Measurements from ENCODE around the gene CFAP74. TPM values are rescaled to one million over a fixed set of nuclear protein-coding genes. Genes with fewer than 3 reads are reported as not detected.

Gene CFAP74
- total and polyA plus RNA-seq, 8 donors: 0.23 to 4.7 (median 2.8) TPM

- peaks cover 6 to 13% of the 10 kb centered on the region in 2 donors for H3K4me1 ChIP-seq
- intact Hi-C loops (cut with DNase I): no loop called here
- H3K4me3 ChIP-seq: no peak overlapping the region
- no peaks in the 10 kb centered on the region for H3K9me3 ChIP-seq
- DNase-seq: no peak
- no peak for ATAC-seq
- H3K27me3 ChIP-seq: peaks cover 0 to 12% of the 10 kb centered on the region in 2 donors
- no peak for TF ChIP-seq CTCF (IDR thresholded peaks at IDR 0.05)
- no peaks in the 10 kb centered on the region for H3K36me3 ChIP-seq
- H3K27ac ChIP-seq: no peak overlapping the region
Observed at GRCh38 chr1:1921901-1922701, 81.5 kb downstream of the CFAP74 start.

- no peaks in the 10 kb centered on the region for H3K9me3 ChIP-seq
- no peak for ATAC-seq
- no peak overlapping the region for H3K27ac ChIP-seq
- no peak for DNase-seq
- intact Hi-C loops (cut with DNase I): no loop called here
- H3K4me1 ChIP-seq: peaks cover 6 to 13% of the 10 kb centered on the region in 2 donors
- peaks cover 0 to 8% of the 10 kb centered on the region in 2 donors for H3K27me3 ChIP-seq
- TF ChIP-seq CTCF (IDR thresholded peaks at IDR 0.05): no peak
- no peaks in the 10 kb centered on the region for H3K36me3 ChIP-seq
- H3K4me3 ChIP-seq: no peak overlapping the region
Observed at GRCh38 chr1:1921459-1921862, 82.1 kb downstream of the CFAP74 start.

- H3K4me1 ChIP-seq: peaks cover 6 to 13% of the 10 kb centered on the region in 2 donors
- no peaks in the 10 kb centered on the region for H3K9me3 ChIP-seq
- ATAC-seq: no peak
- H3K27ac ChIP-seq: no peak overlapping the region
- H3K27me3 ChIP-seq: peaks cover 0 to 8% of the 10 kb centered on the region in 2 donors
- no peak for TF ChIP-seq CTCF (IDR thresholded peaks at IDR 0.05)
- DNase-seq: peak in 1 of 4 donors; percentile 81
- no peaks in the 10 kb centered on the region for H3K36me3 ChIP-seq
- H3K4me3 ChIP-seq: no peak overlapping the region
- intact Hi-C loops (cut with DNase I): no loop called here
Observed at GRCh38 chr1:1920608-1921458, 82.8 kb downstream of the CFAP74 start.

GRCh38 chr1:1920057-1920607 is 83.5 kb downstream of the CFAP74 start:
- DNase-seq (no peak), ATAC-seq (no peak)
- Histone ChIP-seq H3K9me3 (no peaks in the 10 kb centered on the region), H3K27ac (peak overlapping the region in 1 of 2 donors; percentile 57), H3K36me3 (no peaks in the 10 kb centered on the region), H3K27me3 (peaks cover 0 to 8% of the 10 kb centered on the region in 2 donors), H3K4me3 (peak overlapping the region in 1 of 2 donors; percentile 58), H3K4me1 (peaks cover 6 to 13% of the 10 kb centered on the region in 2 donors)
- intact Hi-C loops (cut with DNase I): no loop called here
- no peak for TF ChIP-seq CTCF (IDR thresholded peaks at IDR 0.05)
